Lower leg skin (tissue), 4 donors: ENCODE measurements around the gene OSBPL2. TPM values are rescaled to one million over a fixed set of nuclear protein-coding genes. Genes with fewer than 3 reads are reported as not detected.

ENCODE experiments used
- DNase-seq, 2 donors: peaks; one replicate each; pipeline ENCODE4 v3.0.0-alpha.2; 2019; ENCODE audit warnings: low spot score in 2 of 2
- H3K4me3 ChIP-seq: fragments of 200-600 bp; sonication (generic); 2 replicates; pipeline ENCODE4 v1.5.1; 2017; ENCODE audit warnings: mild to moderate bottlenecking, low read depth; ENCODE audit not compliant: poor library complexity, severe bottlenecking
- POLR2A ChIP-seq, 2 donors: fragments of 450-650 bp; IDR thresholded peaks; one replicate each; pipeline ENCODE4 v1.6.1; 2016 to 2017; ENCODE audit warnings: antibody characterized with exemption in 2 of 2, mild to moderate bottlenecking in 1 of 2, moderate library complexity in 1 of 2
- WGBS, 2 donors: methylation state at CpG; one replicate each; pipeline ENCODE4 v1.1.5; 2018; 5-methylcytosine and 5-hydroxymethylcytosine counted together
- intact Hi-C: fragments of 100-400 bp; cut with DNase I; formaldehyde crosslinking; loops from one replicate; pipeline ENCODE4 v1.15.0; 2023; ENCODE audit warnings: low total_unique reads
- total RNA-seq, 4 donors: library from RNA; depleted of rRNA; stranded (reverse); fragments of >200 nt; gene quantifications; one replicate each; pipeline ENCODE4 v1.1.0, GENCODE V29; 2016
- TF ChIP-seq, protein P1 (sequence below), 3 donors: fragments of 450-650 bp; IDR thresholded peaks; one replicate each; pipeline ENCODE4 v1.5.1; 2016; ENCODE audit warnings: antibody characterized with exemption in 3 of 3, mild to moderate bottlenecking in 3 of 3, moderate library complexity in 2 of 3

The OSBPL2 gene
- total RNA-seq, 4 donors from 2014 or later: 69.7 to 135 (median 86.0) TPM

- H3K4me3 ChIP-seq: no peak overlapping the region
- DNase-seq: no peak
- TF ChIP-seq, protein P1, sequence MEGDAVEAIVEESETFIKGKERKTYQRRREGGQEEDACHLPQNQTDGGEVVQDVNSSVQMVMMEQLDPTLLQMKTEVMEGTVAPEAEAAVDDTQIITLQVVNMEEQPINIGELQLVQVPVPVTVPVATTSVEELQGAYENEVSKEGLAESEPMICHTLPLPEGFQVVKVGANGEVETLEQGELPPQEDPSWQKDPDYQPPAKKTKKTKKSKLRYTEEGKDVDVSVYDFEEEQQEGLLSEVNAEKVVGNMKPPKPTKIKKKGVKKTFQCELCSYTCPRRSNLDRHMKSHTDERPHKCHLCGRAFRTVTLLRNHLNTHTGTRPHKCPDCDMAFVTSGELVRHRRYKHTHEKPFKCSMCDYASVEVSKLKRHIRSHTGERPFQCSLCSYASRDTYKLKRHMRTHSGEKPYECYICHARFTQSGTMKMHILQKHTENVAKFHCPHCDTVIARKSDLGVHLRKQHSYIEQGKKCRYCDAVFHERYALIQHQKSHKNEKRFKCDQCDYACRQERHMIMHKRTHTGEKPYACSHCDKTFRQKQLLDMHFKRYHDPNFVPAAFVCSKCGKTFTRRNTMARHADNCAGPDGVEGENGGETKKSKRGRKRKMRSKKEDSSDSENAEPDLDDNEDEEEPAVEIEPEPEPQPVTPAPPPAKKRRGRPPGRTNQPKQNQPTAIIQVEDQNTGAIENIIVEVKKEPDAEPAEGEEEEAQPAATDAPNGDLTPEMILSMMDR (IDR thresholded peaks at IDR 0.05): no peak
- TF ChIP-seq POLR2A (IDR thresholded peaks at IDR 0.05): no peak
- intact Hi-C loops: loop anchor here (10.0 kb wide), 1 partner anchor 52 kb away; the partner anchor contains the start of gene LAMA5
- 90 to 98% methylated on average over 9 to 16 of the region's 16 CpGs for WGBS, 2 donors
These were observed 74.3 kb downstream of the OSBPL2 start for GRCh38 chr20:62312662-62312977.

DNA sequence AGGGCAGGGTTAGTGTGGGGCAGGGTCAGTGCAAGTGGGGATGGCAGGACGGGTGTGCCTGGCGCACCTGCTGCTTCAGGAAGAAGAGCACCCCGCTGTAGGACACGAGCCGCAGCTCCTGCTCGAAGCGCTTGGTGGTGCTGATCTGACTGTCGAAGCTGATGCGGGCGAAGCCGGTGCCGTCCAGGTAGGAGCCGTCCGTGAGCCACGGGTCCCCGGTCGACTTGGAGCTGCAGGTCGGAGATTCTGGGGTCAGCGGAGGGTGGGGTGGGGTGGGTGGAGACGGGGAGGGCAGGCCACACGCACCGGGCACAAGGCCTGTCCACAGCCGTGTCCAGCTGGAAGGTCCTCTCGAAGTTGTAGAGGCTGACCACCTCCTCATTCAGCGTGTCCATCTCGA, 74.7 kb downstream of the OSBPL2 start:
- H3K4me3 ChIP-seq: no peak overlapping the region
- intact Hi-C loops: loop anchor here (10.0 kb wide), 1 partner anchor 52 kb away; the partner anchor contains the start of gene LAMA5
- no peak for DNase-seq
- WGBS, 2 donors: 87 to 91% methylated on average over 26 of the region's 26 CpGs
- no peak for TF ChIP-seq POLR2A (IDR thresholded peaks at IDR 0.05)
- TF ChIP-seq, protein P1 (IDR thresholded peaks at IDR 0.05): no peak

- no peak for DNase-seq
- H3K4me3 ChIP-seq: no peak overlapping the region
- intact Hi-C loops: loop anchor here (10.0 kb wide), 1 partner anchor 51 kb away; the partner anchor contains the start of gene LAMA5
- TF ChIP-seq POLR2A (IDR thresholded peaks at IDR 0.05): no peak
- TF ChIP-seq, protein P1 (IDR thresholded peaks at IDR 0.05): no peak
- 91 to 93% methylated on average over 55 of the region's 55 CpGs for WGBS, 2 donors
These were observed 75.4 kb downstream of the OSBPL2 start for GRCh38 chr20:62313460-62314338.

- no peak for DNase-seq
- H3K4me3 ChIP-seq: no peak overlapping the region
- 88 to 93% methylated on average over 12 of the region's 12 CpGs for WGBS, 2 donors
- intact Hi-C loops: loop anchor here (10.0 kb wide), 1 partner anchor 51 kb away; the partner anchor contains the start of gene LAMA5
- TF ChIP-seq POLR2A (IDR thresholded peaks at IDR 0.05): no peak
- TF ChIP-seq, protein P1 (IDR thresholded peaks at IDR 0.05): no peak
These were observed 76.0 kb downstream of the OSBPL2 start for GRCh38 chr20:62314339-62314638.

- intact Hi-C loops: loop anchor here (10.0 kb wide), 1 partner anchor 50 kb away; the partner anchor contains the start of gene LAMA5
- no peak for DNase-seq
- TF ChIP-seq, protein P1 (IDR thresholded peaks at IDR 0.05): no peak
- TF ChIP-seq POLR2A (IDR thresholded peaks at IDR 0.05): no peak
- 92 to 94% methylated on average over 11 to 25 of the region's 25 CpGs for WGBS, 2 donors
- no peak overlapping the region for H3K4me3 ChIP-seq
These were observed 76.5 kb downstream of the OSBPL2 start for GRCh38 chr20:62314711-62315302.
